K562 (cell line): ENCODE data around the gene ARHGAP18. TPM values are rescaled to one million over a fixed set of nuclear protein-coding genes. Genes with fewer than 3 reads are reported as not detected.
A peak's percentile ranks its signal among the peaks of the same experiment; 100 is the strongest.

Experiments
- ATAC-seq: fragments of 200-7000 bp; cut with Tn5 transposase; 3 replicates; pipeline ENCODE4 v1.9.1; 2020; ENCODE audit warnings: moderate library complexity
- BruUV-seq: library from RNA; stranded (reverse); fragments of 400-500 nt; replicated peaks from 2 replicates; lab custom pipeline; 2021; lab: Mats Ljungman, UMichigan
- CTCF ChIA-PET: fragments of 300-600 bp; formaldehyde crosslinking; extraction: SDS; loops from one replicate; lab custom pipeline; 2021; ENCODE audit warnings: low intra/inter-chr PET ratio; lab: Yijun Ruan, JAX
- POLR2A ChIA-PET: fragments of 300-600, 350-650 bp; sonication (Branson Sonifier 250); formaldehyde crosslinking; extraction: SDS; loops from one replicate; lab custom pipeline; 2021; ENCODE audit warnings: antibody characterized with exemption, inconsistent platforms; lab: Yijun Ruan, JAX
- DNase-seq, 4 experiments: peaks; one replicate each; pipeline versions ENCODE4 v3.0.0 to v3.0.0-alpha.2; 2011 to 2018; ENCODE audit warnings: low spot score in 3 of 4, mixed read lengths in 3 of 4; ENCODE audit errors: extremely low read depth in 1 of 4
- FAIRE-seq: peaks from 2 replicates; lab custom pipeline; 2011; peaks lifted over from hg19 to GRCh38; lab: Jason Lieb, UNC
- H2AFZ ChIP-seq: 2 replicates; pipeline ENCODE4 v1.6.0; 2011; ENCODE audit warnings: low read depth, low read length, control low read depth, inconsistent platforms
- H3K27ac ChIP-seq: fragments of 200-600 bp; 3 replicates; pipeline ENCODE4 v1.8.0; 2011; ENCODE audit warnings: low read depth, mild to moderate bottlenecking, control low read depth, inconsistent platforms, low read length, moderate library complexity, mixed read lengths; ENCODE audit errors: extremely low read depth
- H3K27me3 ChIP-seq, 2 experiments: fragments of 300-600 bp in 1 of 2; 2 replicates in 1 of 2; 3 replicates in 1 of 2; pipeline versions ENCODE4 v1.6.0 to v1.8.0; 2011; ENCODE audit warnings: inconsistent platforms in 2 of 2, low read length in 2 of 2, mild to moderate bottlenecking in 1 of 2, mixed read lengths in 1 of 2, moderate library complexity in 1 of 2; ENCODE audit not compliant: control insufficient read depth in 2 of 2, insufficient read depth in 2 of 2
- H3K36me3 ChIP-seq: fragments of 300-600 bp; 3 replicates; pipeline ENCODE4 v1.8.0; 2011; ENCODE audit warnings: mild to moderate bottlenecking, low read length, inconsistent platforms; ENCODE audit not compliant: control insufficient read depth, insufficient read depth
- H3K4me1 ChIP-seq, 2 experiments: fragments of 200-600 bp in 1 of 2; replicated peaks in 1 of 2; 2 replicates in 1 of 2; 3 replicates in 1 of 2; pipeline versions ENCODE4 v1.5.1 to v1.8.0; 2011; ENCODE audit warnings: inconsistent platforms in 2 of 2, low read length in 2 of 2, mild to moderate bottlenecking in 1 of 2, mixed read lengths in 1 of 2, moderate library complexity in 1 of 2; ENCODE audit not compliant: control insufficient read depth in 2 of 2, insufficient read depth in 2 of 2
- H3K4me2 ChIP-seq: 2 replicates; pipeline ENCODE4 v1.6.1; 2011; ENCODE audit warnings: low read length, control low read depth, inconsistent platforms, mixed read lengths; ENCODE audit not compliant: insufficient read depth
- H3K4me3 ChIP-seq: fragments of 200-600 bp; sonication (generic), shearing (Covaris generic); 2 replicates; pipeline ENCODE4 v1.5.1; 2016; ENCODE audit warnings: control low read depth, inconsistent platforms
- H3K79me2 ChIP-seq: fragments of 200-600 bp; 3 replicates; pipeline ENCODE4 v1.8.0; 2011; ENCODE audit warnings: low read length, inconsistent platforms; ENCODE audit not compliant: control insufficient read depth, insufficient read depth
- H3K9ac ChIP-seq, 2 experiments: 2 replicates each; pipeline versions ENCODE4 v1.6.0 to v1.6.1; 2011; ENCODE audit warnings: low read depth in 2 of 2, low read length in 2 of 2, control low read depth in 1 of 2, inconsistent platforms in 1 of 2, mild to moderate bottlenecking in 1 of 2, mixed read lengths in 1 of 2; ENCODE audit not compliant: insufficient read depth in 1 of 2
- H3K9me1 ChIP-seq: one replicate; pipeline ENCODE4 v1.6.0; 2011; ENCODE audit warnings: inconsistent platforms, mild to moderate bottlenecking, low read length, moderate library complexity; ENCODE audit not compliant: control insufficient read depth, insufficient read depth
- H3K9me3 ChIP-seq: replicated peaks from 2 replicates; pipeline ENCODE4 v1.5.1; 2011; ENCODE audit warnings: low read depth, low read length, inconsistent platforms; ENCODE audit not compliant: control insufficient read depth, insufficient read depth
- H4K20me1 ChIP-seq: replicated peaks from 2 replicates; pipeline ENCODE4 v1.6.1; 2011; ENCODE audit warnings: low read length, inconsistent platforms, mixed read lengths; ENCODE audit not compliant: control insufficient read depth, insufficient read depth
- ARID3A ChIP-seq: IDR thresholded peaks from 2 replicates; pipeline ENCODE4 v1.6.1; 2012; ENCODE audit warnings: low read depth, low read length, improper control_type of control experiment, borderline replicate concordance
- C11orf30 ChIP-seq: fragments of 450-650 bp; IDR thresholded peaks from 2 replicates; pipeline ENCODE4 v1.6.1; 2016; ENCODE audit warnings: low read depth, mild to moderate bottlenecking
- COPS2 ChIP-seq: fragments of 450-650 bp; conservative IDR thresholded peaks from 2 replicates; pipeline ENCODE4 v1.6.1; 2016; ENCODE audit warnings: mild to moderate bottlenecking, moderate library complexity
- CTCF ChIP-seq, 3 experiments: IDR thresholded peaks in 2 of 3; conservative IDR thresholded peaks in 1 of 3; 2 replicates each; pipeline ENCODE4 v1.5.1; 2011 to 2012; ENCODE audit warnings: low read length in 3 of 3, mild to moderate bottlenecking in 3 of 3, control low read depth in 2 of 3, improper control_type of control experiment in 1 of 3, inconsistent platforms in 1 of 3, low read depth in 1 of 3, mixed read lengths in 1 of 3, moderate library complexity in 1 of 3; ENCODE audit not compliant: insufficient read depth in 2 of 3
- EHMT2 ChIP-seq: fragments of 450-650 bp; IDR thresholded peaks from 2 replicates; pipeline ENCODE4 v1.6.1; 2018; ENCODE audit warnings: antibody characterized with exemption
- FOSL1 ChIP-seq: fragments of 200-800 bp; sonication (Bioruptor generic); conservative IDR thresholded peaks from 2 replicates; pipeline ENCODE4 v1.6.1; 2016; ENCODE audit warnings: missing genetic modification characterization, missing compliant biosample characterization
- MCM3 ChIP-seq: fragments of 450-650 bp; IDR thresholded peaks from 2 replicates; pipeline ENCODE4 v1.6.1; 2016
- NFE2 ChIP-seq: IDR thresholded peaks from 2 replicates; pipeline ENCODE4 v1.6.1; 2014; ENCODE audit warnings: antibody characterized with exemption, low read depth
- NFE2L1 ChIP-seq: fragments of 450-650 bp; IDR thresholded peaks from 2 replicates; pipeline ENCODE4 v1.6.1; 2016; ENCODE audit warnings: missing genetic modification characterization, low read depth, mild to moderate bottlenecking, missing compliant biosample characterization, moderate library complexity, borderline replicate concordance
- NR1H2 ChIP-seq: sonication (generic); formaldehyde crosslinking; IDR thresholded peaks from 2 replicates; pipeline ENCODE4 v1.4.0; 2020; ENCODE audit warnings: mild to moderate bottlenecking, missing genetic modification reagents
- POLR2H ChIP-seq: IDR thresholded peaks from 2 replicates; pipeline ENCODE4 v1.6.1; 2016; ENCODE audit warnings: missing genetic modification characterization, low read depth, mild to moderate bottlenecking, control low read depth, missing compliant biosample characterization, moderate library complexity
- RAD21 ChIP-seq, 2 experiments: fragments of 250-450 bp in 1 of 2; fragments of 450-650 bp in 1 of 2; sonication (Bioruptor Pico) in 1 of 2; formaldehyde crosslinking in 1 of 2; IDR thresholded peaks in 1 of 2; conservative IDR thresholded peaks in 1 of 2; 2 replicates each; pipeline versions ENCODE4 v1.4.0 to v1.8.0; 2020 to 2022; ENCODE audit warnings: mild to moderate bottlenecking in 2 of 2, moderate library complexity in 1 of 2
- SMC3 ChIP-seq: conservative IDR thresholded peaks from 2 replicates; pipeline ENCODE4 v1.6.1; 2011; ENCODE audit warnings: low read depth, low read length, improper control_type of control experiment; ENCODE audit not compliant: insufficient read depth
- TAF1 ChIP-seq: IDR thresholded peaks from 2 replicates; pipeline ENCODE4 v1.6.1; 2011; ENCODE audit warnings: mild to moderate bottlenecking, low read length, moderate library complexity; ENCODE audit not compliant: insufficient read depth, control insufficient read depth, severe bottlenecking; ENCODE audit errors: extremely low read depth
- TAF7 ChIP-seq: fragments of 450-650 bp; IDR thresholded peaks from 2 replicates; pipeline ENCODE4 v1.6.1; 2016; ENCODE audit warnings: missing genetic modification characterization, missing compliant biosample characterization
- XRCC5 ChIP-seq: fragments of 200-400 bp; formaldehyde crosslinking; IDR thresholded peaks from 2 replicates; pipeline ENCODE4 v1.6.1; 2017; ENCODE audit warnings: low read depth, mild to moderate bottlenecking, low read length
- ZNF785 ChIP-seq: fragments of 250-450 bp; sonication (Bioruptor Pico); IDR thresholded peaks from 2 replicates; pipeline ENCODE4 v1.4.0; 2020; ENCODE audit warnings: mild to moderate bottlenecking
- WGBS: fragments of 100-300 bp; shearing (Covaris generic); methylation state at CpG from one replicate; pipeline ENCODE4 v1.1.6; 2016; ENCODE audit warnings: low coverage, mixed read lengths; ENCODE audit not compliant: insufficient coverage; ENCODE audit errors: missing lambda C conversion rate; 5-methylcytosine and 5-hydroxymethylcytosine counted together
- in situ Hi-C: fragments of 300-500 bp; cut with MboI; formaldehyde crosslinking; loops from 4 replicates; pipeline ENCODE4 v1.15.0; 2018; ENCODE audit warnings: inconsistent platforms, mixed read lengths
- intact Hi-C: fragments of 100-400 bp; cut with micrococcal nuclease; formaldehyde crosslinking; loops from 2 replicates; pipeline ENCODE4 v1.14.2; 2022
- polyA plus RNA-seq, 8 experiments: library from polyadenylated mRNA; depleted of rRNA in 4 of 8; stranded (reverse) in 5 of 8; unstranded in 3 of 8; fragments of >200 nt; fragmentation: Nextera tagmentation in 2 of 8; fragmentation: Illumina TruSeq in 1 of 8; extraction: Ambion mirVana in 2 of 8; extraction: Trizol in 1 of 8; gene quantifications; 2 replicates each; pipeline versions ENCODE4 v1.2.1 to v1.2.3, GENCODE V29; 2011 to 2014; ENCODE audit warnings: inconsistent platforms in 1 of 8, missing spikeins in 1 of 8
- total RNA-seq, 7 experiments: library from RNA; depleted of rRNA in 6 of 7; stranded (reverse); fragments of >200 nt in 6 of 7; fragmentation: Illumina TruSeq in 2 of 7; extraction: Trizol in 2 of 7; gene quantifications; 2 replicates each; pipeline versions ENCODE4 v1.2.1 to v1.2.3, GENCODE V29; 2011 to 2021; ENCODE audit warnings: low replicate concordance in 1 of 7

The ARHGAP18 gene
- total and polyA plus RNA-seq, 9 of the 15 experiments (the other 6 are each of a cell fraction or from before 2014, with no cell fraction given), result 13.3 to 29.7 (median 21.1) TPM

GRCh38 chr6:129598244-129599187 is 111.5 kb downstream of the ARHGAP18 start:
- H3K9me3 ChIP-seq, result no peaks in the 10 kb centered on the region
- intact Hi-C loops (loop anchor here (1.0 to 2.0 kb wide), 6 partner anchors 74 to 422 kb away; no protein-coding TSS in a partner anchor), in situ Hi-C loops (loop anchor here (10.0 to 25.0 kb wide), 4 partner anchors 146 to 414 kb away; partner anchors contain the start of gene L3MBTL3)
- ATAC-seq (peak; percentile 91), DNase-seq (peak; percentile 52 to 75 (median 60)), FAIRE-seq (peak; percentile 86)
- H3K4me1 ChIP-seq, result 0 out of 5 replicates have a peak, but pooled peaks cover 0 to 4% of the 10 kb centered on the region in 2 experiments
- H3K36me3 ChIP-seq, result peaks cover 19% of the 10 kb centered on the region
- H4K20me1 ChIP-seq, result no peaks in the 10 kb centered on the region
- H3K9me1 ChIP-seq, result no peaks in the 10 kb centered on the region
- H3K9ac ChIP-seq, result no peak overlapping the region
- no peak overlapping the region for H3K27ac ChIP-seq
- H3K4me3 ChIP-seq, result no peak overlapping the region
- ChIA-PET CTCF (interaction anchor here (0.5 to 3.9 kb wide), 14 partner anchors 69 to 1860 kb away, joined by 3 to 27 read pairs (median 6); no protein-coding TSS in a partner anchor), POLR2A (interaction anchor here (0.6 to 1.4 kb wide), 2 partner anchors 10 to 340 kb away, joined by 3 to 5 read pairs; no protein-coding TSS in a partner anchor)
- 46% methylated on average over 6 of the region's 6 CpGs for WGBS
- H3K79me2 ChIP-seq, result no peaks in the 10 kb centered on the region
- H3K27me3 ChIP-seq, result no peaks in the 10 kb centered on the region
- H3K4me2 ChIP-seq, result no peak overlapping the region
- BruUV-seq, result no TSS peak
- no peak overlapping the region for H2AFZ ChIP-seq
- TF ChIP-seq COPS2 (no peak), ARID3A (peak; percentile 80), RAD21 (CRISPR knock-in tag; conservative IDR thresholded peaks at IDR 0.05 in 1 of 2, IDR thresholded peaks at IDR 0.05 in 1 of 2) (peak; percentile 97), TAF7 (tag) (no peak), POLR2H (peak; percentile 59), NR1H2 (no peak), FOSL1 (peak; percentile 42; the same call in 1 of the 2 replicates), NFE2 (peak; percentile 70), NFE2L1 (tag) (no peak), SMC3 (peak; percentile 89), CTCF (IDR thresholded peaks at IDR 0.05 in 2 of 3, conservative IDR thresholded peaks at IDR 0.05 in 1 of 3; ENCODE audit: insufficient read depth in 2 of 3, low read depth in 1 of 3, low read length in 3 of 3) (peak; percentile 70 to 91 (median 71); a peak in 5 of 6 replicates), XRCC5 (no peak), ZNF785 (CRISPR knock-in tag) (no peak), EHMT2 (no peak), TAF1 (no peak), C11orf30 (peak; percentile 14; the same call in 1 of the 2 replicates), MCM3 (no peak)
